ENCODE measurements around the gene POU3F1.

Gene POU3F1

GRCh38 chr1:38055398-38055797 is 8.8 kb upstream of the POU3F1 start:
- Histone ChIP-seq H3K9ac (ENCODE audit: low read length) (no peak overlapping the region), H3K27ac (ENCODE audit: low read length) (no peak overlapping the region), H2AFZ (ENCODE audit: low read depth, low read length) (no peak overlapping the region), H3K4me1 (ENCODE audit: low read length) (peaks cover 75% of the 10 kb centered on the region), H3K4me2 (ENCODE audit: low read length) (no peak overlapping the region), H3K27me3 (ENCODE audit: low read depth, low read length) (no peaks in the 10 kb centered on the region), H3K9me3 (ENCODE audit: insufficient read depth, low read length) (no peaks in the 10 kb centered on the region), H3K79me2 (ENCODE audit: low read length) (peaks cover 100% of the 10 kb centered on the region), H3K4me3 (ENCODE audit: low read length) (no peak overlapping the region), H4K20me1 (ENCODE audit: insufficient read depth, low read length) (peaks cover 65% of the 10 kb centered on the region), H3K36me3 (replicated peaks; ENCODE audit: low read depth, low read length) (peaks cover 15% of the 10 kb centered on the region)
- TF ChIP-seq, protein P1, sequence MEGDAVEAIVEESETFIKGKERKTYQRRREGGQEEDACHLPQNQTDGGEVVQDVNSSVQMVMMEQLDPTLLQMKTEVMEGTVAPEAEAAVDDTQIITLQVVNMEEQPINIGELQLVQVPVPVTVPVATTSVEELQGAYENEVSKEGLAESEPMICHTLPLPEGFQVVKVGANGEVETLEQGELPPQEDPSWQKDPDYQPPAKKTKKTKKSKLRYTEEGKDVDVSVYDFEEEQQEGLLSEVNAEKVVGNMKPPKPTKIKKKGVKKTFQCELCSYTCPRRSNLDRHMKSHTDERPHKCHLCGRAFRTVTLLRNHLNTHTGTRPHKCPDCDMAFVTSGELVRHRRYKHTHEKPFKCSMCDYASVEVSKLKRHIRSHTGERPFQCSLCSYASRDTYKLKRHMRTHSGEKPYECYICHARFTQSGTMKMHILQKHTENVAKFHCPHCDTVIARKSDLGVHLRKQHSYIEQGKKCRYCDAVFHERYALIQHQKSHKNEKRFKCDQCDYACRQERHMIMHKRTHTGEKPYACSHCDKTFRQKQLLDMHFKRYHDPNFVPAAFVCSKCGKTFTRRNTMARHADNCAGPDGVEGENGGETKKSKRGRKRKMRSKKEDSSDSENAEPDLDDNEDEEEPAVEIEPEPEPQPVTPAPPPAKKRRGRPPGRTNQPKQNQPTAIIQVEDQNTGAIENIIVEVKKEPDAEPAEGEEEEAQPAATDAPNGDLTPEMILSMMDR (IDR thresholded peaks at IDR 0.05; ENCODE audit: low read depth, low read length) = no peak
- TF ChIP-seq EZH2phosphoT487 (IDR thresholded peaks at IDR 0.05; ENCODE audit: low read depth) = no peak

DNA sequence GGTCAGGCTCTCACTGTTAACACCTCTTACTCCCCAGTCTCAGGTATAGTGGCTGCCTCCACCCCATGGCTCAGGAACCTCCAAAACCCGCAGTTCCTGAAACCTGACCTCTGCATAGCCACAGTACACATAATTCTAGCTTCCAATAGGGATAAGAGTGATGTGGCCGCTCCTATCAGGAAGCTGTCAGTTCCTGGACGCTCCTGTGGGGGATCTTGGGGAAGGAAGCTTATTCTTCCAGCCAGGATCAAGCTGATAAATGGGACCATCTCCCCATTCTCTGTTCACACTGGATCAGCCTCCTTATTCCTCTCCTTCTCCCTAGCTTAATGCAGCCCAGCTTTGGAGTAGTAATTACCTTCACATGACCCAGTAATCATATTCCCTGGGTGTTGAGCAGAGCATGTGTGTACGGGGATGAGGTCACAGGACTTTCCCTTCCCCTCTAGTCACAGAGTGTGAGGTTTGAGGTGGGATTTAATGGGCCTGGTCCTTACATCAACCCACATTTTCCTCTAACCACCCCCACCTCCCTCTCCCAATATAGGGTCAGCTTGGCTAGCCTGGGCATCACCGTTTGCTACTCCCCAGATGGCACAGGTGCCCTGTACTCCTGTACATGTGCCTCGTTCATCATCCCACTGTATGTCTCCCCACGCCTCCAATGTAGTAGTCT is 7.0 kb upstream of the POU3F1 start:
- H3K4me3 ChIP-seq (ENCODE audit: low read length) = peak overlapping the region; percentile 99
- H2AFZ ChIP-seq (ENCODE audit: low read depth, low read length) = no peak overlapping the region
- peak overlapping the region; percentile 98 for H3K27ac ChIP-seq (ENCODE audit: low read length)
- H3K4me2 ChIP-seq (ENCODE audit: low read length) = peak overlapping the region; percentile 89
- TF ChIP-seq EZH2phosphoT487 (IDR thresholded peaks at IDR 0.05; ENCODE audit: low read depth) = no peak
- TF ChIP-seq, protein P1 (IDR thresholded peaks at IDR 0.05; ENCODE audit: low read depth, low read length) = no peak
- H3K36me3 ChIP-seq (replicated peaks; ENCODE audit: low read depth, low read length) = peaks cover 27% of the 10 kb centered on the region
- peaks cover 100% of the 10 kb centered on the region for H3K79me2 ChIP-seq (ENCODE audit: low read length)
- no peaks in the 10 kb centered on the region for H3K27me3 ChIP-seq (ENCODE audit: low read depth, low read length)
- no peaks in the 10 kb centered on the region for H3K9me3 ChIP-seq (ENCODE audit: insufficient read depth, low read length)
- peaks cover 68% of the 10 kb centered on the region for H3K4me1 ChIP-seq (ENCODE audit: low read length)
- peaks cover 47% of the 10 kb centered on the region for H4K20me1 ChIP-seq (ENCODE audit: insufficient read depth, low read length)
- peak overlapping the region; percentile 96 for H3K9ac ChIP-seq (ENCODE audit: low read length)

DNA sequence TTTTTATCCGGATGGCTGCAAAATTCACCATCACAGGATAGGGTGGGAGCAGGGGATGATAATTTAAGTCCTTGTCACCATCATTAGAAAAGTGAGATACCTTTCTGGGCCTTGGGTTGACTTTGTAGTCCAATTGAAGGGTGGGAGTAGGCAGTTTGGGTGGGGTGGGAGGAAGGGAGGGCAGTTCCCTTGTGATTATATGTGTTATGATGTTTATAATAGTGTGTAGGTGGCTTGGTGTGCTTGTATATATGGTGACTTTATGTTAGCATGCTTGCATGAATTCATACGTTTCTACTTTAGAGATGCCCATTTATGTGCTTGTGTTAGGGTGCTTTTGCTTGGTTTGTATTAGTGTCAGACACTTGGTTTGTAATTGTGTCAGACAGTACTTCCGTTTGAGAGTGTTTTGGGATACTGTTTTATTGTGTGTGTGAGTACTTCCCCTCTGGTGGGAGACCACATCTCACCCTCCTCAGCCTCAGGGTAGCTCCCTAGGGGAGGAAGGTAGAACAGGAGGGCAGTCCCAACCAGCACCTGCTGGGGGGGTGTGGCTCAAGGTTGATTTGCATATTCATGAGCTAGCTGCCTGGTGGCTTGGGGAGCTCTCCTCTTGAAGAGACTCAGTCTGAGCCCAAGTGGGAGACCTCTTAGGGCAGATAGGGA is 6.3 kb upstream of the POU3F1 start:
- H3K4me2 ChIP-seq (ENCODE audit: low read length) = peak overlapping the region; percentile 89
- no peak overlapping the region for H2AFZ ChIP-seq (ENCODE audit: low read depth, low read length)
- H3K4me1 ChIP-seq (ENCODE audit: low read length) = peaks cover 64% of the 10 kb centered on the region
- peak overlapping the region; percentile 99 for H3K4me3 ChIP-seq (ENCODE audit: low read length)
- H3K27ac ChIP-seq (ENCODE audit: low read length) = peak overlapping the region; percentile 98
- no peak for TF ChIP-seq EZH2phosphoT487 (IDR thresholded peaks at IDR 0.05; ENCODE audit: low read depth)
- TF ChIP-seq, protein P1 (IDR thresholded peaks at IDR 0.05; ENCODE audit: low read depth, low read length) = no peak
- peaks cover 100% of the 10 kb centered on the region for H3K79me2 ChIP-seq (ENCODE audit: low read length)
- no peaks in the 10 kb centered on the region for H3K9me3 ChIP-seq (ENCODE audit: insufficient read depth, low read length)
- H3K36me3 ChIP-seq (replicated peaks; ENCODE audit: low read depth, low read length) = peaks cover 34% of the 10 kb centered on the region
- no peaks in the 10 kb centered on the region for H3K27me3 ChIP-seq (ENCODE audit: low read depth, low read length)
- peaks cover 44% of the 10 kb centered on the region for H4K20me1 ChIP-seq (ENCODE audit: insufficient read depth, low read length)
- H3K9ac ChIP-seq (ENCODE audit: low read length) = peak overlapping the region; percentile 99

DNA sequence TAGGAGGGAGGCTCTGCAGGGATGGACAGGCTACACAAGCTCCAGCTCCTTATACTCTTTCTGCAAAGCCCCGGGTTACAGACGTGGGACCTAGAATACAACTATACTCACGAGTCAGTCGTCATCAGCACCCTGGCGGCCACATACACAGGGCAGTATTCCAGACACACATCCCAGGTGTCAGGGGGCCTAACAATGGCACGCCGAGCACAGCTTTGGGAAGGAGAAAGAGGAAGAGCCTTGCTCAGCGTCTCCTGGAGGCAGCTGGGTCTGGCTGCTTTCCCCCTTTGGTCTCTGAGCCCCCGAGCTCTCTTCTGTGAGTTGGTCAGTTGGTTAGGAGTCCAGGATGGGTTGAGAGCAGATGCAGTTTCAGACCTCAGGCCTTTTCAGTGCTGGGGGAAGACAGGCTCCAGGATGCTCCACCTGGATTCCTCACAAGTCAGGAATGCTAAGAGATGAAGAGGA is 4.5 kb upstream of the POU3F1 start:
- Histone ChIP-seq H3K9me3 (ENCODE audit: insufficient read depth, low read length) (no peaks in the 10 kb centered on the region), H2AFZ (ENCODE audit: low read depth, low read length) (no peak overlapping the region), H3K79me2 (ENCODE audit: low read length) (peaks cover 98% of the 10 kb centered on the region), H3K27ac (ENCODE audit: low read length) (peak overlapping the region; percentile 98), H3K4me3 (ENCODE audit: low read length) (peak overlapping the region; percentile 99), H4K20me1 (ENCODE audit: insufficient read depth, low read length) (peaks cover 28% of the 10 kb centered on the region), H3K27me3 (ENCODE audit: low read depth, low read length) (no peaks in the 10 kb centered on the region), H3K36me3 (replicated peaks; ENCODE audit: low read depth, low read length) (peaks cover 34% of the 10 kb centered on the region), H3K4me1 (ENCODE audit: low read length) (peaks cover 57% of the 10 kb centered on the region), H3K9ac (ENCODE audit: low read length) (peak overlapping the region; percentile 99), H3K4me2 (ENCODE audit: low read length) (peak overlapping the region; percentile 89)
- TF ChIP-seq, protein P1 (IDR thresholded peaks at IDR 0.05; ENCODE audit: low read depth, low read length) = no peak
- no peak for TF ChIP-seq EZH2phosphoT487 (IDR thresholded peaks at IDR 0.05; ENCODE audit: low read depth)

Data from OCI-LY3 (cell line).